Suppressor macrophage treated with lipopolysaccharide for 4 hours (primary cell): ENCODE data around the gene RDH12.

Experiments
- DNase-seq: peaks from one replicate; pipeline ENCODE4 v3.0.0-alpha.2; 2020

Gene RDH12

DNA sequence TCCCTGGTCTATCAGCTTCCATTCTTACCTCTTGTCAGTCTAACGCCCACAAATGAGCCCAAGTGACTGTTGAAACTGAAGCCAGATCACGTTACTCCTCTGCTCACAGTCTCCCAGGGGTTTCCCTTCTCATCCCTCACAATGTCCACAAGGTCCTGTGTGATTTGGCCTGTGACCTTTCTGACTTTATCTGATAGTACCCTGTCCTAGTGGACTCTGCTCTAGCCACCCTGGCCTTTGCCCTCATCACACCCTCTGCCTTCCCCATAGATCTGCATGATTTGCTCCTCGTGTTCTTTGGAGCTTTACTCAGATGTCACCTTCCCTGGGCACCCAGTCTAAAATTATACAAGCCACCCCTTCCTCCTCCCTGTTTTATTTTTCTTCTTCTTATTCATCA, 55.5 kb downstream of the RDH12 start:
- DNase-seq = no peak

DNA sequence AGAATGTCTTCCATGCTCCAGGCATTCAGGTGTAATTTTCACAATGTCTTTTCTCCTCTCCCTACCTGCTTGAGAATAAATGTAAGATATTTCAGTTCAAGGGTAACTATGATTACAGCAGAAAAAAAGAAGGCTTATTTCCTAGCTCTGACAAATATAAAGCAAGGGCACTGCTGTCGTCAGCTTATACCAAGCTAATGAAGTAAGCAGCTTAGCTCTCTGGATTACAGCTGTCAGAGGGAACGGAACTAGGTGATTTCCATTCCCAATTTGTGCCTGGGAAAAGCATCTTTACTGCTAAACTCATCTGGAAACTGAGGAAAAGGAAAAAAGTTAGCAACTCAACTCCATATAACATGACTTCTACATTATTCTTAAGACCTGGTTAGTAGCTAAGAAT, 58.2 kb downstream of the RDH12 start:
- DNase-seq = no peak

DNA sequence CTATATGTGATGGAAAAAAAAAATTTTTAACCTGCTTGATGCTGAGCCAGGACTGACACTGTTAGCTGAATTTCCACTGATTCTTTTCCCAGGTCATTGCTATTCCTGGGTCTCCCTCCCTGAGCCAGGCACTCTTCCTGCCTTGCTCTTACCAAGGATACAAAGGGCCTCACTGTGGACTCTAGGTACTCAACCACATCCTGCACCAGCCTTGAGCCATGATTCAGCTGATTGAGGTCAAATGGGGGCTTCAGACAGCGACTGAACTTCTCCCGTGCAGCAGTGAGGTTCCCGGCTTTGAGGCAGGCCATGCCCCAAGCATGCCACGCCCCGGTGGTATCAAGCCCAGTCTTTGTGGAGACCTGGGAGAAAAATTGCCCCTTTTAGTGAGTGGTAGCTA, 60.4 kb downstream of the RDH12 start:
- DNase-seq = no peak

DNA sequence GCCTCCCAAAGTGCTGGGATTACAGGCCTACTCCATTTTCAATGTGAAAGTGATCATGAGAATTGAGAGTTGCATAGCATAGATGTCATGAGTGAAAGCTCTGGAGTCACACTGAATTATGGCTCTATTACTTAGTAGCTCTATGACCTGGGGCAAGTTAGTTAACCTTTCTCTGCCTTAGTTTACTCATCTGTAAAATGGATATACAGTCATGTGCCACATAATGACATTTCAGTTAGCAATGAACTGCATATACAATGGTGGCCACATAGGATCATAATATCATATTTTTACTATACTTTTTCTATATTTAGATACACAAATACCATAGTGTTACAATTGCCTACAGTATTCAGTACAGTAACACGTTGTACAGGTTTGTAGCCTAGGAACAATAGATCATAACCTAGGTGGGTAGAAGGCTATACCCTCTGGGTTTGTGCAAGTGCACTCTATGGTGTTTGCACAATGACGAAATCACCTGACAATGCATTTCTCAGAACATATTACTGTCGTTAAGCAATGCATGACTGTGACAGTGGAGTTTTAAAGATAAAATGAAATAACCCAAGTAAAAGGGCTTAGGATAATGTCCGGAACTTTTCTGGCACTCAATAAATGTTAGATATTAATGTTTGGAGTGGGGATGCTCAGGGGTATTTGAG, 61.6 kb downstream of the RDH12 start:
- peak; percentile 28 for DNase-seq

DNA sequence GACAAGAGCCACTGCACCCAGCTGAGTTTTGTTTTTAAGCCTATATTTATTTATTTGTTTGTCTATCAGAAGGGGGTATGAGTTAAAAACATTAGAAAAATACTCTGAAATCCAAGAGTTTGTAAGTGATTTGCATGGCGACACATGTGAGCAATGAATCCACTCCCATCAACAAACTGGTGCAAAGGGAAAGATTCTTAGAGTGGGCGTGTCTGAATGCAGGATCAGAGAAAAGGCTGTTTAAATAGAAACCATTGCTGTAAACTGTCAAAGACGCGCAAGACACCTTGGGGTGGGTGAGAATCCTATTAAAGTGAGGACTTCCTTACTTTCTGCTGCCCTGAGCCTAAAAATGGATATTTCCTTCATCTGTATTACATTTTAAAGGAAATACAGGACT, 62.8 kb downstream of the RDH12 start:
- DNase-seq = no peak

DNA sequence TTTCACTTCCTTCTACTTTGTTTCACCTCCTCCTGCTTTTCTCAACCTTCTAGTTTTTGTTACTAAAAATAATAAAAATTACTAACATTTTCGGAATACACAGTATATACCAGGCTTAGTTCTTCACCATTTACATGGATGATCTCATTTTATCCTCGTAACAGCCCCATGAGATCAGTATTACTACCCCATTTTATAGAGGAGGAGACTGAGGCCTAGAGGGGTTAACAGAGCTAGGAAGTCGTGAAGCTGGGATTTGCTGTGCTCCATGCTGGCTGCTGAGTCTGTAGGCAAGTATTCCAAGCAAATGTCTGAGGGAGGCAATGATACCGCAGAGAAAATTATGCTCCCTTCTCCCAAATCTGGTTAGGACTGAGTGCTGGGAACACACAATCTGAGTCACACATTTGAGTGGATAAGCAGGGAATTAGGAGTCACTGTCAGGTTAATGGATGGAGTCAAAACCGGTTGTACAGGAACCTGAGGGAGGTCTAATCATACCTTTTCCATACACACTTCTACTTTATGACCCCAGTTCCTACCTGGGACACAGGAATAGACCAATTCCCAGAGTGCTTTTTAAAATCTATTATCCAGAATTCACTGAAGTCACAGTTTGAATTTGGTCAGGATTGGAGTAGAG, 63.6 kb downstream of the RDH12 start:
- DNase-seq = no peak

DNA sequence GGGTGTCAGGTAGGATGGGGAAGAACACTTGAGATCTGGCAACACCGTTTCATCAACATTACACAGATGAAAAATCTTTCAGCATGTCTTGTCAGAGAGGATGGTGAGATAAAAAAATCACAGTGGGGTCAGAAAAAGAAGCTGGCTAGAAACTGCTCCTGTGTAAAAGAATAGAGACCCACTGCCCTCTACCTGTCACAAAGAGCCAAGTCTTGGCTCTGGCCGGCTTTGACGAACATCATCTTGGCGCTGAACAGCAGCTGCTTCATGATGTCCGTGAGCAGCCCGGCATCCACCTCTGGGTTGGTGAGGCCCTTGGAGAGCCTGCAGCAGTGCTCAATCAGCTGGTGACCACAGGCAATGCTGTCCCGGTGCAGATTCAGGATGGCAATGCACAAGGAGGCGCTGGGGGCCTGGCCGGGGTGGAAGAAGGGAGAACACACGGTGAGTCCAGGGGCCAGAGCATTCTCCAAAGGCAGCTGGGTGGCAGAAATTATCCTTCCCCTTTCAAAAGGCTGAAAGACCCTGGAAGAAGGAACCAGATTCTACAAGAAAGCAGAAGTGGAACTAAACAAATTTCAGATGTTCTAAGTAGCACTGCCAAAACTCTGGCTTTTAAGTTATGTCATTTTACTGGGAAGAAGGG, 64.5 kb downstream of the RDH12 start:
- DNase-seq = peak; percentile 79

DNA sequence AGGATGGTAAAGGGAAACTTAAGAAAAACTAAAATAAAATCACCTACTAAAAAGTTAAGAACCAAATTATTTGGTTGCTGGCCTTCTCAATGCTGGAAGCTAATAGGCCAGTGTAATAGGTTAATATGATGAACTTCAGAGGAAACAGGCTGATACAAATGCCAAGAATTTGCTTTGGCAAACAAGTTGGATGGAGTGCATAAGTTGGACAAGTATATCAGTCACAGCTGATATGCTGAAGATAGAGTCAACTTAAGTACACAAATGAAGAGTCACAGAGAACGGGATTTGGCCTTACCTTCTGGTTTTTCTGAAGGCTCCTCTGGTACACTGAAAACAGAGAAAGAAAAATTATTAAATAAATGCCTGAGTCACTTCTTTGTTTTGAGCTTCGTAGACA, 66.5 kb downstream of the RDH12 start:
- no peak for DNase-seq

DNA sequence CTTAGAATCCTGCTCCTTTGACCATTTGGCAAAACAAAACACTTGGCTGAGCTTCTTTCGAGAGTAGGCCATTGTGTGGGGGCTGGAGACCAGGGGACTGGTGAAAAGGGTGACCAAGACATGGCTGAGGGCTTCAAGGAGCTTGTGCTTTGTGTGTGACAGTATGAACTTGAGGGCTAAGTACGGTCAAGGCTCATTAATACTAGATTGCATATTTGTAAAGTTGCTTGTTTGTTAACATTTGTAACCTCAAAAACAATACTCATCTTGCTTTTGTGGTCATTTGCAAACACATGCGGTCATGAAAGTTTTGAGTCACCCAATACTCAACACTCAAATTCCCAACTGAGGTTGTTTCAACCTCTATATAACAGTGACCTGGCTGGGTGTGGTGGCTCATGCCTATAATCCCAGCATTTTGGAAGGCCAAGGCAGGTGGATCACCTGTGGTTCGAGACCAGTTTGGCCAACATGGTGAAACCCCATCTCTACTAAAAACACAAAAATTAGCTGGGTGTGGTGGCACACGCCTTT, 72.2 kb downstream of the RDH12 start:
- no peak for DNase-seq

DNA sequence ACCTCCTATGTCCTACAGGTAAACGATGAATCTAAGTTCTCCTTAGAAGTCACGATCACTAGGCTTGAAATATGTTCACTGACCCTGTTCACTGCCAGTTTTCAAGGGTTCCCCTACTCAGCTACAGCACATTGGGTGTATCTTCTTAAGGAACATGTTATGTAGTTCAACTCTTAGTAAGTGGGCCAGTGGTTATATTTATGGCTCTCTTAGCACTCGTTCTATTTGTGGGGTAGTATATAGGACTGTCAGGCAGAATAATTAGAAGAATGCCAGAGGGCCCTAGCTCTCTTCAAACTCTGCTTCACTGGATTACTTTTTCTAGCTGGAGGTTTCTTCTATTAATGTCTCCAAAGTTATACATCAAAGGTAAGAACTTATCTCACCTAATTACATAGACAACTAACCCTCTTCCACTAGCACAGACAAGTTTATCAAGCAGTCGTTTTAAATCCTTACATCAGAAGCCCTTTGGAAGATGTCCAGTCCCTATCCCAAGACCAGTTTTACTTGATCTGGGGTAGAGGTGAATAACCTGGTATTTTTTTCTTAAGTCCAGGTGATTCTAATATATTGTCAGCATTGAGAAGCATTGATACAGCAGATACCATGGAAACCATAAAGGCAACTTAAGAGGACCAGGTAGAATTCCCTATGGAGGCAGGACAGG, 75.1 kb downstream of the RDH12 start:
- no peak for DNase-seq

DNA sequence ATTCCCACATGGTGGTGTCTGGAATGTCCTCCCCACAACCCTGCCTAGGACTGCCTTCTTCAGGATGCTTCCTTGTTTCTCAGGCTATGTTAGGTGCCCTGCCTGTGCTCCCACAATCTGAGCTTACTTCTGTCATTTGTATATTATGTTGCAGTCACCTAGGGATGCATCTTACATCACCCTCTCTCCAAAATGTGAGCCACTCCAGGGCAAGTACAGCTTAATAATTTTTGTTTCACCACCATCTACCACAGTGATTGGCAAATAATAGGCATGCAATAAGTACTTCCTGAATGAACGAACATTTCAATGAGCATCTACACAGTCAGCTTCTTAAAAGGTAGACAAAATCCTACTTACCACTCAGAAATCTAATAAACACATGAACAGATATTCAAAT, 77.1 kb downstream of the RDH12 start:
- no peak for DNase-seq

DNA sequence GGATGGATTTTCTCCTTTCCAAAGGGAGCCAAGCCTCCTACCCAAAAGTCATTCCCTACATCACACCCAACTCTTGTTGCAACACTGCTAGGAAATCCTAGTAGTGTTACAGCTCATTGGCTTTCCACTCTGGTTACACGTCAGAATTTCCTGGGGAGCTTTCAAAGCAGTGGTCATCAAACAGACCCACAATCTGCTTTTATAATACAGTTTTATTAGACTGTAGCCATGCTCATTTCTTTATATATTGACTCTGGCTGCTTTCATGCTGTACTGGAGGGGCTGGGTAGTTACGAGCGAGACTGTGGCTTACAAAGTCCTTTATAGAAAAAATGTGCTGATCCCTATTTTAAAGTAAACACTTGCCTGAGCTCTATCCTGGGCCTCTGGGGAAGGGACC, 80.4 kb downstream of the RDH12 start:
- DNase-seq = no peak
